Tibial artery (tissue), 4 donors: ENCODE results near the gene CELF4.

Experiments
- DNase-seq, 2 donors: peaks; one replicate each; pipeline ENCODE4 v3.0.0-alpha.2; 2019
- H3K27ac ChIP-seq, 2 donors: fragments of 200-600 bp; sonication (generic) in 1 of 2; 1 replicate in 1 of 2; 2 replicates in 1 of 2; pipeline ENCODE4 v1.5.1; 2018 to 2019; ENCODE audit warnings: mild to moderate bottlenecking in 1 of 2
- H3K27me3 ChIP-seq, 2 donors: fragments of 200-600 bp; sonication (generic) in 1 of 2; one replicate each; pipeline versions ENCODE4 v1.5.1 to v1.6.0; 2016 to 2019
- H3K36me3 ChIP-seq, 3 donors: fragments of 200-600 bp; sonication (generic) in 2 of 3; one replicate each; pipeline ENCODE4 v1.5.1; 2016 to 2019; ENCODE audit warnings: mild to moderate bottlenecking in 2 of 3
- H3K4me1 ChIP-seq, 4 donors: fragments of 200-600 bp; sonication (generic) in 2 of 4; 1 replicate in 3 of 4; 2 replicates in 1 of 4; pipeline ENCODE4 v1.5.1; 2016 to 2019
- H3K4me3 ChIP-seq, 2 donors: fragments of 200-600 bp; sonication (generic) in 1 of 2; 1 replicate in 1 of 2; 2 replicates in 1 of 2; pipeline ENCODE4 v1.5.1; 2018 to 2019; ENCODE audit warnings: mild to moderate bottlenecking in 2 of 2
- H3K9me3 ChIP-seq, 3 donors: fragments of 200-600 bp; sonication (generic) in 1 of 3; one replicate each; pipeline ENCODE4 v1.5.1; 2016 to 2019
- CTCF ChIP-seq, 2 experiments: fragments of 200-600 bp in 1 of 2; fragments of 450-650 bp in 1 of 2; IDR thresholded peaks; one replicate each; pipeline ENCODE4 v1.5.1; 2017 to 2019; ENCODE audit warnings: antibody characterized with exemption in 2 of 2, mild to moderate bottlenecking in 1 of 2, moderate library complexity in 1 of 2
- intact Hi-C: fragments of 100-400 bp; cut with DNase I; formaldehyde crosslinking; loops from one replicate; pipeline ENCODE4 v1.15.0; 2023; ENCODE audit warnings: low total_unique reads

CELF4 gene

DNA sequence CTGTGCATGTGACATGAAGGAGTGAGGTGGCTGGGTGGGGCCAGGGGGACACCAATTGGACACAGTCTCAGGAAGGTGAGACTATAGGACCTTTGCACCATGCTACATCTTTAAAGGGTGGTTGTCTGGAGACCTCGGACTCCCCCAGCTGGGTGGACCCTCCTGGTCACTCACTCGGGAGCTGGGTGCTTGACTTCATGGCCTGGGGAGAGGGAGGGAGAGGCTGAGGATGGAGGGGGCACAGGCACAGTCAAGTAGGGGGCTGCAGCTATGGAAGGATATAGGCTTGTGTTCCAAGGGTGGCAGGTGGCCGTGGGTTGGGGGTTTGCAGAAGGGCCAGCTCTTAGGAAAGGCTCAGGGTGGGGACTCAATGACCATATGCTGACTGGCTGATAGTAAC lies 7.1 kb upstream of the CELF4 start:
- Histone ChIP-seq H3K27me3 (peaks cover 0 to 60% of the 10 kb centered on the region in 2 donors), H3K9me3 (no peaks in the 10 kb centered on the region), H3K36me3 (no peaks in the 10 kb centered on the region), H3K4me3 (no peak overlapping the region), H3K27ac (no peak overlapping the region), H3K4me1 (peaks cover 0 to 4% (median 2%) of the 10 kb centered on the region in 4 donors)
- no peak for TF ChIP-seq CTCF (IDR thresholded peaks at IDR 0.05)
- no peak for DNase-seq
- intact Hi-C loops: no loop called here

DNA sequence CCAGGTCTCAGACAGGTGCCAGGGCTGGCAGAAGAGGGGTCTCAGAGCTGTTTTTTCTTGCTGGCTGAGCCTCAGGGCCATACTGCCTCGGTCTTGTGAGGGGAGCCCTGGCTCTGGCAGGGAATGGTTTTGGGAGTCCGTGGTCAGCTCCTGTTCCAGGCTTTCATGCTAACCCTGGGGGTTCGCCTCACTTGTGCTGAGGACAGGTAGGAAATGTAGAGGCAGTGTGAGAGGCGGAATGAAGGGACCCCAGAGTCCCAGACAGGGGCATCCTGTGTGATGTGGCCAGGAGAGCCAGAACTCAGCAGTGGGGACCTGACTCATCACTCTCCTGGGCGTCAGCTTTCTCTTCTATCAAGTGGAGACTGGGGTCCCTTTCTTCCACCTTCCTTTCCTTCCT lies 5.7 kb upstream of the CELF4 start:
- Histone ChIP-seq H3K27me3 (peaks cover 0 to 62% of the 10 kb centered on the region in 2 donors), H3K27ac (no peak overlapping the region), H3K36me3 (no peaks in the 10 kb centered on the region), H3K4me1 (peaks cover 0 to 19% (median 15%) of the 10 kb centered on the region in 4 donors), H3K4me3 (no peak overlapping the region), H3K9me3 (no peaks in the 10 kb centered on the region)
- TF ChIP-seq CTCF (IDR thresholded peaks at IDR 0.05): no peak
- DNase-seq: no peak
- intact Hi-C loops: no loop called here

- DNase-seq: no peak
- no peaks in the 10 kb centered on the region for H3K9me3 ChIP-seq
- H3K4me1 ChIP-seq: peaks cover 0 to 23% (median 16%) of the 10 kb centered on the region in 4 donors
- H3K27me3 ChIP-seq: peaks cover 0 to 64% of the 10 kb centered on the region in 2 donors
- TF ChIP-seq CTCF (IDR thresholded peaks at IDR 0.05): no peak
- no peak overlapping the region for H3K4me3 ChIP-seq
- no peak overlapping the region for H3K27ac ChIP-seq
- H3K36me3 ChIP-seq: no peaks in the 10 kb centered on the region
- intact Hi-C loops: no loop called here
Measured at GRCh38 chr18:37570336-37570930, 4.8 kb upstream of the CELF4 start.

DNA sequence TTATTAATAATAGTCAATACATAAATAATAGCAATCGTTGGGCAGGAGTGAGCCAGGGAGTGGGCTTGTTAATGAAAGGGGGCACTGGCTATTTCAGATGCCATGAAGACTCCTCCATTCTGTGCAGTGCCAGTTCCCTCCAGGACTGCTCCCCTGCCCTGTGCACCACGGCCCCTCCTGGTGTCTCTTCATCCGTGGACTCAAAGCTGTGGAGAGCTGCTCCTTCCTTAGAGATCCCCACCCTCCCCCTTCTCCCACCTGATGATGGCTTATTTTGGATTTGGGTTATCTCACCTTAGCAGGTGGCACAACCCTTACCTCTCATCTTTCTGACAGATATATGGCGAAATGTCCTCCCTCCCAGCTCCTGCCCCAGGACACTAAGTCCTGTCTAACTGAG lies 3.1 kb upstream of the CELF4 start:
- intact Hi-C loops: no loop called here
- Histone ChIP-seq H3K36me3 (no peaks in the 10 kb centered on the region), H3K27ac (no peak overlapping the region), H3K4me1 (peaks cover 0 to 28% (median 21%) of the 10 kb centered on the region in 4 donors), H3K27me3 (peaks cover 0 to 75% of the 10 kb centered on the region in 2 donors), H3K9me3 (no peaks in the 10 kb centered on the region), H3K4me3 (no peak overlapping the region)
- no peak for DNase-seq
- TF ChIP-seq CTCF (IDR thresholded peaks at IDR 0.05): no peak

- no peak overlapping the region for H3K27ac ChIP-seq
- no peak for DNase-seq
- peaks cover 0 to 28% (median 21%) of the 10 kb centered on the region in 4 donors for H3K4me1 ChIP-seq
- peaks cover 0 to 81% of the 10 kb centered on the region in 2 donors for H3K27me3 ChIP-seq
- H3K4me3 ChIP-seq: no peak overlapping the region
- no peak for TF ChIP-seq CTCF (IDR thresholded peaks at IDR 0.05)
- no peaks in the 10 kb centered on the region for H3K36me3 ChIP-seq
- intact Hi-C loops: no loop called here
- H3K9me3 ChIP-seq: no peaks in the 10 kb centered on the region
Measured at GRCh38 chr18:37567994-37568359, 2.4 kb upstream of the CELF4 start.
